HEK293T (cell line): ENCODE data around the gene NME3.

Experiments used
- FOXA1 ChIP-seq: fragments of 450-650 bp; IDR thresholded peaks from 2 replicates; pipeline ENCODE4 v1.6.1; 2016; ENCODE audit warnings: mild to moderate bottlenecking
- L3MBTL2 ChIP-seq: fragments of 450-650 bp; conservative IDR thresholded peaks from 2 replicates; pipeline ENCODE4 v1.6.1; 2016; ENCODE audit warnings: mild to moderate bottlenecking
- NFRKB ChIP-seq: fragments of 450-650 bp; IDR thresholded peaks from 2 replicates; pipeline ENCODE4 v1.6.1; 2016; ENCODE audit warnings: mild to moderate bottlenecking, moderate library complexity
- SP1 ChIP-seq: fragments of 450-650 bp; IDR thresholded peaks from 2 replicates; pipeline ENCODE4 v1.6.1; 2017
- SUZ12 ChIP-seq: fragments of 450-650 bp; IDR thresholded peaks from 2 replicates; pipeline ENCODE4 v1.6.1; 2016; ENCODE audit warnings: mild to moderate bottlenecking

GRCh38 chr16:1731073-1731472 lies 40.3 kb downstream of the NME3 start:
- no peak for TF ChIP-seq SP1
- TF ChIP-seq FOXA1, result no peak
- no peak for TF ChIP-seq L3MBTL2
- TF ChIP-seq SUZ12, result no peak
- TF ChIP-seq NFRKB, result no peak
